ENCODE data around the gene CRADD. TPM values are rescaled to one million over a fixed set of nuclear protein-coding genes. Genes with fewer than 3 reads are reported as not detected.

The CRADD gene
- total RNA-seq, 4 donors from 2014 or later: 23.5 to 35.3 (median 26.1) TPM

- peak overlapping the region in 2 of 4 donors; percentile 15 to 47 for H3K27ac ChIP-seq (replicated peaks in 1 of 4)
Measured at GRCh38 chr12:93713800-93714199, 36.6 kb downstream of the CRADD start.

GRCh38 chr12:93714382-93714781 is 37.2 kb downstream of the CRADD start:
- Histone ChIP-seq H3K9me3 (peaks cover 0 to 14% (median 9%) of the 10 kb centered on the region in 4 donors), H3K4me3 (no peak overlapping the region), H3K27ac (replicated peaks in 1 of 4) (peak overlapping the region in 2 of 4 donors; percentile 15 to 47), H3K36me3 (no peaks in the 10 kb centered on the region), H3K4me1 (peaks cover 16 to 29% (median 25%) of the 10 kb centered on the region in 4 donors), H3K27me3 (no peaks in the 10 kb centered on the region)
- intact Hi-C loops (cut with DNase I): no loop called here
- no peak for TF ChIP-seq EP300 (IDR thresholded peaks at IDR 0.05)
- no peak for TF ChIP-seq POLR2AphosphoS5 (IDR thresholded peaks at IDR 0.05)
- TF ChIP-seq CTCF (IDR thresholded peaks at IDR 0.05): no peak
- no peak for TF ChIP-seq POLR2A (IDR thresholded peaks at IDR 0.05; ENCODE audit: low read depth)
- no peak for DNase-seq (ENCODE audit: extremely low spot score)
- 57% methylated on average over 5 of the region's 5 CpGs for WGBS

More at GRCh38 chr12:93713800-93714199, 36.6 kb downstream of the CRADD start:
- no peaks in the 10 kb centered on the region for H3K36me3 ChIP-seq
- H3K9me3 ChIP-seq: peaks cover 0 to 14% (median 12%) of the 10 kb centered on the region in 4 donors
- TF ChIP-seq EP300 (IDR thresholded peaks at IDR 0.05) (no peak), POLR2A (IDR thresholded peaks at IDR 0.05; ENCODE audit: low read depth) (no peak), POLR2AphosphoS5 (IDR thresholded peaks at IDR 0.05) (no peak), CTCF (IDR thresholded peaks at IDR 0.05) (no peak)
- intact Hi-C loops (cut with DNase I): no loop called here
- no peak for DNase-seq (ENCODE audit: extremely low spot score)
- H3K4me1 ChIP-seq: peaks cover 16 to 29% (median 25%) of the 10 kb centered on the region in 4 donors
- H3K27me3 ChIP-seq: no peaks in the 10 kb centered on the region
- WGBS: 87% methylated on average over 4 of the region's 4 CpGs
- H3K4me3 ChIP-seq: no peak overlapping the region

- Histone ChIP-seq H3K27ac (replicated peaks in 1 of 4) (no peak overlapping the region), H3K36me3 (no peaks in the 10 kb centered on the region), H3K4me3 (no peak overlapping the region), H3K9me3 (peaks cover 0 to 4% (median 1%) of the 10 kb centered on the region in 4 donors), H3K4me1 (peaks cover 0 to 7% (median 0%) of the 10 kb centered on the region in 4 donors), H3K27me3 (no peaks in the 10 kb centered on the region)
- 86% methylated on average over 1 of the region's 1 CpG for WGBS
- DNase-seq (ENCODE audit: extremely low spot score): no peak
- intact Hi-C loops (cut with DNase I): no loop called here
- no peak for TF ChIP-seq POLR2A (IDR thresholded peaks at IDR 0.05; ENCODE audit: low read depth)
- TF ChIP-seq POLR2AphosphoS5 (IDR thresholded peaks at IDR 0.05): no peak
- no peak for TF ChIP-seq EP300 (IDR thresholded peaks at IDR 0.05)
- TF ChIP-seq CTCF (IDR thresholded peaks at IDR 0.05): no peak
Measured at GRCh38 chr12:93719710-93720109, 42.5 kb downstream of the CRADD start.

- DNase-seq (ENCODE audit: extremely low spot score): no peak
- Histone ChIP-seq H3K4me1 (no peaks in the 10 kb centered on the region), H3K27ac (replicated peaks in 1 of 4) (no peak overlapping the region), H3K4me3 (no peak overlapping the region), H3K27me3 (no peaks in the 10 kb centered on the region), H3K9me3 (peaks cover 0 to 4% (median 1%) of the 10 kb centered on the region in 4 donors), H3K36me3 (no peaks in the 10 kb centered on the region)
- intact Hi-C loops (cut with DNase I): no loop called here
- WGBS: 98% methylated on average over 2 of the region's 2 CpGs
- TF ChIP-seq CTCF (IDR thresholded peaks at IDR 0.05) (no peak), EP300 (IDR thresholded peaks at IDR 0.05) (no peak), POLR2AphosphoS5 (IDR thresholded peaks at IDR 0.05) (no peak), POLR2A (IDR thresholded peaks at IDR 0.05; ENCODE audit: low read depth) (no peak)
Measured at GRCh38 chr12:93720559-93720958, 43.4 kb downstream of the CRADD start.

GRCh38 chr12:93722179-93722578 is 45.0 kb downstream of the CRADD start:
- Histone ChIP-seq H3K9me3 (peaks cover 0 to 4% (median 1%) of the 10 kb centered on the region in 4 donors), H3K27me3 (no peaks in the 10 kb centered on the region), H3K27ac (replicated peaks in 1 of 4) (no peak overlapping the region), H3K4me3 (no peak overlapping the region), H3K4me1 (peaks cover 0 to 6% (median 5%) of the 10 kb centered on the region in 4 donors), H3K36me3 (no peaks in the 10 kb centered on the region)
- intact Hi-C loops (cut with DNase I): no loop called here
- DNase-seq (ENCODE audit: extremely low spot score): no peak
- TF ChIP-seq POLR2AphosphoS5 (IDR thresholded peaks at IDR 0.05) (no peak), POLR2A (IDR thresholded peaks at IDR 0.05; ENCODE audit: low read depth) (no peak), CTCF (IDR thresholded peaks at IDR 0.05) (no peak), EP300 (IDR thresholded peaks at IDR 0.05) (no peak)
- 95% methylated on average over 2 of the region's 2 CpGs for WGBS
